ENCODE results near the gene UBE2V1. TPM values are rescaled to one million over a fixed set of nuclear protein-coding genes. Genes with fewer than 3 reads are reported as not detected.

UBE2V1 gene
- total RNA-seq, 1 donor from 2014 or later, result 117 TPM

- no peak for DNase-seq (ENCODE audit: extremely low spot score, unreplicated experiment)
- Mint-ChIP-seq H3K9me3 (no peaks in the 10 kb centered on the region), H3K36me3 (peaks cover 5% of the 10 kb centered on the region), H3K4me1 (ENCODE audit: unreplicated experiment) (peaks cover 47% of the 10 kb centered on the region), H3K27ac (peak overlapping the region; percentile 98), H3K27me3 (no peaks in the 10 kb centered on the region), H3K4me3 (peak overlapping the region; percentile 95)
- no peak for TF ChIP-seq CTCF (conservative IDR thresholded peaks at IDR 0.05)
Measured at GRCh38 chr20:50151034-50151743, 38.2 kb upstream of the UBE2V1 start.

GRCh38 chr20:50149481-50150254 lies 36.7 kb upstream of the UBE2V1 start:
- peaks cover 7% of the 10 kb centered on the region for H3K36me3 Mint-ChIP-seq
- no peak for TF ChIP-seq CTCF (conservative IDR thresholded peaks at IDR 0.05)
- H3K27ac Mint-ChIP-seq, result peak overlapping the region; percentile 98
- H3K27me3 Mint-ChIP-seq, result no peaks in the 10 kb centered on the region
- peaks cover 50% of the 10 kb centered on the region for H3K4me1 Mint-ChIP-seq (ENCODE audit: unreplicated experiment)
- peak overlapping the region; percentile 70 for H3K4me3 Mint-ChIP-seq
- no peak for DNase-seq (ENCODE audit: extremely low spot score, unreplicated experiment)
- H3K9me3 Mint-ChIP-seq, result no peaks in the 10 kb centered on the region

GRCh38 chr20:50146732-50147662 lies 34.0 kb upstream of the UBE2V1 start:
- DNase-seq (ENCODE audit: extremely low spot score, unreplicated experiment), result no peak
- TF ChIP-seq CTCF (conservative IDR thresholded peaks at IDR 0.05), result no peak
- peak overlapping the region; percentile 86 for H3K27ac Mint-ChIP-seq

GRCh38 chr20:50146214-50146613 lies 33.3 kb upstream of the UBE2V1 start:
- Mint-ChIP-seq H3K27ac (peak overlapping the region; percentile 86), H3K27me3 (no peaks in the 10 kb centered on the region), H3K4me1 (ENCODE audit: unreplicated experiment) (peaks cover 37% of the 10 kb centered on the region), H3K36me3 (peaks cover 19% of the 10 kb centered on the region), H3K4me3 (no peak overlapping the region), H3K9me3 (no peaks in the 10 kb centered on the region)
- TF ChIP-seq CTCF (conservative IDR thresholded peaks at IDR 0.05), result no peak
- no peak for DNase-seq (ENCODE audit: extremely low spot score, unreplicated experiment)

More at GRCh38 chr20:50146732-50147662, 34.0 kb upstream of the UBE2V1 start:
- peaks cover 44% of the 10 kb centered on the region for H3K4me1 Mint-ChIP-seq (ENCODE audit: unreplicated experiment)
- peak overlapping the region; percentile 58 for H3K4me3 Mint-ChIP-seq
- H3K36me3 Mint-ChIP-seq, result peaks cover 18% of the 10 kb centered on the region
- no peaks in the 10 kb centered on the region for H3K9me3 Mint-ChIP-seq
- H3K27me3 Mint-ChIP-seq, result no peaks in the 10 kb centered on the region

GRCh38 chr20:50145566-50145965 lies 32.6 kb upstream of the UBE2V1 start:
- Mint-ChIP-seq H3K4me3 (no peak overlapping the region), H3K9me3 (no peaks in the 10 kb centered on the region), H3K27ac (no peak overlapping the region), H3K4me1 (ENCODE audit: unreplicated experiment) (peaks cover 33% of the 10 kb centered on the region), H3K27me3 (no peaks in the 10 kb centered on the region), H3K36me3 (peaks cover 20% of the 10 kb centered on the region)
- no peak for DNase-seq (ENCODE audit: extremely low spot score, unreplicated experiment)
- TF ChIP-seq CTCF (conservative IDR thresholded peaks at IDR 0.05), result no peak

Measured in type B pancreatic cell (in vitro differentiated cells).